Ramos (cell line): ENCODE measurements around the gene SLCO2B1.

Experiments used
- in situ Hi-C: fragments of 300-500 bp; cut with MboI; formaldehyde crosslinking; loops from one replicate; pipeline ENCODE4 v1.14.3; 2022; ENCODE audit warnings: low sequenced_read_pairs; ENCODE audit not compliant: unreplicated experiment

SLCO2B1 gene

GRCh38 chr11:75159151-75159953, 8.4 kb downstream of the SLCO2B1 start:
- in situ Hi-C loops, result no loop called here

GRCh38 chr11:75160220-75160757, 9.4 kb downstream of the SLCO2B1 start:
- in situ Hi-C loops, result no loop called here

- in situ Hi-C loops, result no loop called here
Observed at GRCh38 chr11:75160880-75161279, 10.0 kb downstream of the SLCO2B1 start.

GRCh38 chr11:75161506-75162095, 10.7 kb downstream of the SLCO2B1 start:
- in situ Hi-C loops, result no loop called here

GRCh38 chr11:75162954-75163353, 12.0 kb downstream of the SLCO2B1 start:
- in situ Hi-C loops, result no loop called here

- in situ Hi-C loops, result no loop called here
Observed at GRCh38 chr11:75163921-75164849, 13.3 kb downstream of the SLCO2B1 start.

GRCh38 chr11:75165721-75166120, 14.8 kb downstream of the SLCO2B1 start:
- in situ Hi-C loops, result no loop called here

GRCh38 chr11:75166791-75167190, 15.9 kb downstream of the SLCO2B1 start:
- in situ Hi-C loops, result no loop called here

GRCh38 chr11:75167617-75168016, 16.7 kb downstream of the SLCO2B1 start:
- in situ Hi-C loops, result no loop called here

GRCh38 chr11:75169101-75169885, 18.4 kb downstream of the SLCO2B1 start:
- in situ Hi-C loops, result no loop called here

GRCh38 chr11:75170516-75171201, 19.8 kb downstream of the SLCO2B1 start:
- in situ Hi-C loops, result no loop called here

GRCh38 chr11:75173336-75173735, 22.4 kb downstream of the SLCO2B1 start:
- in situ Hi-C loops, result no loop called here

GRCh38 chr11:75174781-75175370, 24.0 kb downstream of the SLCO2B1 start:
- in situ Hi-C loops, result no loop called here

GRCh38 chr11:75182664-75183063, 31.8 kb downstream of the SLCO2B1 start:
- in situ Hi-C loops, result no loop called here

- in situ Hi-C loops, result no loop called here
Observed at GRCh38 chr11:75184051-75184450, 33.1 kb downstream of the SLCO2B1 start.

- in situ Hi-C loops, result no loop called here
Observed at GRCh38 chr11:75184757-75185425, 34.0 kb downstream of the SLCO2B1 start.

- in situ Hi-C loops, result no loop called here
Observed at GRCh38 chr11:75185866-75186265, 35.0 kb downstream of the SLCO2B1 start.

- in situ Hi-C loops, result no loop called here
Observed at GRCh38 chr11:75186999-75187398, 36.1 kb downstream of the SLCO2B1 start.
